ENCODE results near the gene MSANTD4. TPM values are rescaled to one million over a fixed set of nuclear protein-coding genes. Genes with fewer than 3 reads are reported as not detected.

MSANTD4 gene
- total RNA-seq, 1 experiment from 2014 or later = 17.5 TPM

DNA sequence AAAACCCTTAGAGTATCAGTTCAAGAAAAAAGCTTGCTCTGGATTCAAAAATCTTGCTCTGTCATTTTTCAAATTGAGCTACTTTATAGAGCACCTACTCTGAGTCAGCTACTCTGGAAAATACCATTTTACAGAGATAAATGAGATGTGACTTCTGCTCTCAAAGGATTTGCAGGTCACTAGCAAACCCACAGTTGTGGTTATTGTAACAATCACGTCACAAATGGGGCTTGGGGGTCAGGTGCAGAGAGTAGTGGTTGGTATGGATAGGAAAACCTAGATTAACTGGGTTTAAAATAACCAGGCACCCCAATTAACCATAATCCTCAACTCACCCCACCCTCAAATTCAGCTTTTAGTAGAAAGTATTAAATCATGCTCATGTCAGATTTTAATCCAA lies 52.3 kb downstream of the MSANTD4 start:
- Histone ChIP-seq H2AK5ac (ENCODE audit: insufficient read length, low read length) (no peak overlapping the region), H2AFZ (ENCODE audit: low read length) (no peak overlapping the region), H3K27ac (ENCODE audit: insufficient read length, low read depth, low read length) (no peak overlapping the region), H2BK12ac (ENCODE audit: insufficient read length, low read depth, low read length) (no peak overlapping the region), H3K9me3 (ENCODE audit: control insufficient read depth, low read depth, low read length) (no peaks in the 10 kb centered on the region), H3K14ac (ENCODE audit: insufficient read depth, low read length) (no peak overlapping the region), H3K56ac (ENCODE audit: insufficient read length, low read depth, low read length) (no peak overlapping the region), H3K23ac (ENCODE audit: insufficient read length, low read depth, low read length) (no peak overlapping the region), H4K5ac (ENCODE audit: insufficient read length, low read depth, low read length) (no peak overlapping the region), H3K79me2 (ENCODE audit: insufficient read depth, low read length) (no peaks in the 10 kb centered on the region), H2BK20ac (ENCODE audit: low read depth, low read length, poor library complexity, severe bottlenecking) (no peak overlapping the region), H3K4me2 (ENCODE audit: insufficient read depth, insufficient read length, low read length) (no peak overlapping the region), H3K4me1 (ENCODE audit: insufficient read depth, low read length) (no peaks in the 10 kb centered on the region; the same call in 1 of the 2 replicates), H4K20me1 (ENCODE audit: control insufficient read depth, insufficient read depth, insufficient read length) (no peaks in the 10 kb centered on the region), H3K27me3 (ENCODE audit: insufficient read depth, low read length) (no peaks in the 10 kb centered on the region), H3K4ac (ENCODE audit: low read depth, low read length) (no peak overlapping the region), H3K18ac (ENCODE audit: insufficient read length, low read depth, low read length) (no peak overlapping the region), H2BK5ac (ENCODE audit: insufficient read length, low read length) (no peak overlapping the region), H3T11ph (ENCODE audit: low read length) (no peak overlapping the region), H2BK120ac (ENCODE audit: low read depth, low read length, poor library complexity, severe bottlenecking) (no peak overlapping the region), H4K8ac (replicated peaks; ENCODE audit: insufficient read length, low read depth, low read length) (no peak overlapping the region), H2BK15ac (ENCODE audit: low read depth, low read length) (no peak overlapping the region), H3K9ac (ENCODE audit: extremely low read depth, insufficient read length, low read length) (no peak overlapping the region), H3K23me2 (ENCODE audit: insufficient read length, low read depth, low read length, poor library complexity, severe bottlenecking) (no peaks in the 10 kb centered on the region), H4K91ac (ENCODE audit: insufficient read length, low read depth, low read length) (no peak overlapping the region), H3K79me1 (ENCODE audit: insufficient read depth, low read depth, low read length, poor library complexity, severe bottlenecking) (no peaks in the 10 kb centered on the region)
- no CpG with 5 or more reads among the region's 1 CpG for WGBS (ENCODE audit: extremely low coverage, insufficient read length, low lambda C conversion rate)
- Mint-ChIP-seq H3K9me3 (no peaks in the 10 kb centered on the region), H3K27ac (no peak overlapping the region), H3K4me3 (no peak overlapping the region), H3K4me1 (peaks cover 8 to 10% of the 10 kb centered on the region in 2 experiments), H3K36me3 (ENCODE audit: insufficient read depth in 1 of 3, low read depth in 3 of 3) (no peaks in the 10 kb centered on the region), H3K27me3 (ENCODE audit: low read depth) (no peaks in the 10 kb centered on the region)
- TF ChIP-seq, protein P1, sequence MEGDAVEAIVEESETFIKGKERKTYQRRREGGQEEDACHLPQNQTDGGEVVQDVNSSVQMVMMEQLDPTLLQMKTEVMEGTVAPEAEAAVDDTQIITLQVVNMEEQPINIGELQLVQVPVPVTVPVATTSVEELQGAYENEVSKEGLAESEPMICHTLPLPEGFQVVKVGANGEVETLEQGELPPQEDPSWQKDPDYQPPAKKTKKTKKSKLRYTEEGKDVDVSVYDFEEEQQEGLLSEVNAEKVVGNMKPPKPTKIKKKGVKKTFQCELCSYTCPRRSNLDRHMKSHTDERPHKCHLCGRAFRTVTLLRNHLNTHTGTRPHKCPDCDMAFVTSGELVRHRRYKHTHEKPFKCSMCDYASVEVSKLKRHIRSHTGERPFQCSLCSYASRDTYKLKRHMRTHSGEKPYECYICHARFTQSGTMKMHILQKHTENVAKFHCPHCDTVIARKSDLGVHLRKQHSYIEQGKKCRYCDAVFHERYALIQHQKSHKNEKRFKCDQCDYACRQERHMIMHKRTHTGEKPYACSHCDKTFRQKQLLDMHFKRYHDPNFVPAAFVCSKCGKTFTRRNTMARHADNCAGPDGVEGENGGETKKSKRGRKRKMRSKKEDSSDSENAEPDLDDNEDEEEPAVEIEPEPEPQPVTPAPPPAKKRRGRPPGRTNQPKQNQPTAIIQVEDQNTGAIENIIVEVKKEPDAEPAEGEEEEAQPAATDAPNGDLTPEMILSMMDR (conservative IDR thresholded peaks at IDR 0.05) = no peak
- no peak for DNase-seq

Data from H9 (cell line).